HepG2 (cell line): ENCODE data around the gene IL21R. TPM values are rescaled to one million over a fixed set of nuclear protein-coding genes. Genes with fewer than 3 reads are reported as not detected.

Experiments
- ATAC-seq: fragments of 200-7000 bp; cut with Tn5 transposase; 3 replicates; pipeline ENCODE4 v1.9.1; 2020; ENCODE audit warnings: mild to moderate bottlenecking, moderate library complexity
- BruUV-seq: library from RNA; stranded (reverse); fragments of 400-500 nt; replicated peaks from 2 replicates; lab custom pipeline; 2021; lab: Mats Ljungman, UMichigan
- CTCF ChIA-PET: fragments of 300-600 bp; formaldehyde crosslinking; extraction: SDS; loops from one replicate; lab custom pipeline; 2021; ENCODE audit warnings: low total read pairs, inconsistent platforms, low intra/inter-chr PET ratio; lab: Yijun Ruan, JAX
- POLR2A ChIA-PET: fragments of 350-600 bp; sonication (Branson Sonifier 250); formaldehyde crosslinking; loops from one replicate; lab custom pipeline; 2020; ENCODE audit warnings: antibody characterized with exemption, inconsistent platforms; lab: Yijun Ruan, JAX
- DNase-seq: peaks from one replicate; pipeline ENCODE4 v3.0.0-alpha.2; 2015; ENCODE audit warnings: low spot score
- FAIRE-seq: peaks from 3 replicates; lab custom pipeline; 2011; peaks lifted over from hg19 to GRCh38; lab: Jason Lieb, UNC
- H2AFZ ChIP-seq: one replicate; pipeline ENCODE4 v1.6.1; 2011; ENCODE audit warnings: low read length, inconsistent platforms
- H3K27ac ChIP-seq: fragments of 300-600 bp; 3 replicates; pipeline ENCODE4 v1.8.0; 2011; ENCODE audit warnings: mixed run types, mild to moderate bottlenecking, mixed read lengths, low read length, inconsistent platforms; ENCODE audit not compliant: insufficient read depth; ENCODE audit errors: extremely low read length
- H3K27me3 ChIP-seq, 2 experiments: fragments of 200-600 bp in 1 of 2; 2 replicates in 1 of 2; 3 replicates in 1 of 2; pipeline versions ENCODE4 v1.6.0 to v1.8.0; 2011; ENCODE audit warnings: low read length in 2 of 2, mild to moderate bottlenecking in 2 of 2, moderate library complexity in 2 of 2, inconsistent platforms in 1 of 2; ENCODE audit not compliant: insufficient read depth in 2 of 2, control insufficient read depth in 1 of 2
- H3K36me3 ChIP-seq, 2 experiments: fragments of 200-600 bp in 1 of 2; replicated peaks in 1 of 2; 2 replicates in 1 of 2; 3 replicates in 1 of 2; pipeline versions ENCODE4 v1.5.1 to v1.8.0; 2011; ENCODE audit warnings: low read length in 2 of 2, inconsistent platforms in 1 of 2; ENCODE audit not compliant: insufficient read depth in 2 of 2, control insufficient read depth in 1 of 2
- H3K4me1 ChIP-seq: 2 replicates; pipeline ENCODE4 v1.5.1; 2012; ENCODE audit warnings: low read length, inconsistent platforms; ENCODE audit not compliant: insufficient read depth
- H3K4me2 ChIP-seq: 2 replicates; pipeline ENCODE4 v1.6.0; 2011; ENCODE audit warnings: low read depth, low read length, inconsistent platforms
- H3K4me3 ChIP-seq, 3 experiments: fragments of 200-600 bp in 1 of 3; sonication (generic), shearing (Covaris generic) in 1 of 3; replicated peaks in 1 of 3; 2 replicates each; pipeline ENCODE4 v1.5.1; 2011 to 2016; ENCODE audit warnings: low read length in 3 of 3, inconsistent platforms in 2 of 3, low read depth in 2 of 3, mild to moderate bottlenecking in 2 of 3, control low read depth in 1 of 3, mixed read lengths in 1 of 3; ENCODE audit not compliant: insufficient read depth in 1 of 3
- H3K79me2 ChIP-seq: one replicate; pipeline ENCODE4 v1.6.1; 2011; ENCODE audit warnings: low read length, inconsistent platforms; ENCODE audit not compliant: insufficient read depth
- H3K9ac ChIP-seq: 2 replicates; pipeline ENCODE4 v1.6.0; 2011; ENCODE audit warnings: mild to moderate bottlenecking, low read depth, low read length, inconsistent platforms; ENCODE audit not compliant: insufficient read depth
- H3K9me3 ChIP-seq: 2 replicates; pipeline ENCODE4 v1.5.1; 2012; ENCODE audit warnings: mild to moderate bottlenecking, low read length
- H4K20me1 ChIP-seq: 2 replicates; pipeline ENCODE4 v1.6.0; 2011; ENCODE audit warnings: inconsistent platforms, mild to moderate bottlenecking, low read length, moderate library complexity; ENCODE audit not compliant: insufficient read depth
- ARNT ChIP-seq: fragments of 450-650 bp; IDR thresholded peaks from 2 replicates; pipeline ENCODE4 v1.6.1; 2017
- PAF1 ChIP-seq: IDR thresholded peaks from 2 replicates; pipeline ENCODE4 v1.6.1; 2016; ENCODE audit warnings: missing genetic modification reagents, missing compliant biosample characterization
- RCOR2 ChIP-seq: IDR thresholded peaks from 2 replicates; pipeline ENCODE4 v1.6.1; 2016; ENCODE audit warnings: missing biosample characterization, missing genetic modification reagents
- REL ChIP-seq: sonication (generic); formaldehyde crosslinking; conservative IDR thresholded peaks from 2 replicates; pipeline ENCODE4 v1.8.0; 2022; ENCODE audit warnings: mild to moderate bottlenecking, missing genetic modification reagents, moderate library complexity
- TEAD2 ChIP-seq: sonication (generic); formaldehyde crosslinking; IDR thresholded peaks from 2 replicates; pipeline ENCODE4 v1.9.0; 2021; ENCODE audit warnings: missing genetic modification reagents
- TERF1 ChIP-seq: sonication (generic); formaldehyde crosslinking; IDR thresholded peaks from 2 replicates; pipeline ENCODE4 v1.8.0; 2022; ENCODE audit warnings: mild to moderate bottlenecking, missing genetic modification reagents, moderate library complexity
- TSC22D2 ChIP-seq: sonication (generic); formaldehyde crosslinking; IDR thresholded peaks from 2 replicates; pipeline ENCODE4 v1.5.1; 2020; ENCODE audit warnings: missing genetic modification reagents, mild to moderate bottlenecking, borderline replicate concordance
- U2AF1 ChIP-seq: fragments of 200-400 bp; formaldehyde crosslinking; optimal IDR thresholded peaks from 2 replicates; pipeline ENCODE3; 2017; ENCODE audit warnings: mild to moderate bottlenecking, low read depth, low read length
- ZBTB7A ChIP-seq: sonication (generic); formaldehyde crosslinking; IDR thresholded peaks from 2 replicates; pipeline ENCODE4 v1.8.0; 2022; ENCODE audit warnings: mild to moderate bottlenecking, missing genetic modification reagents
- ZBTB7B ChIP-seq: sonication (generic); formaldehyde crosslinking; IDR thresholded peaks from 2 replicates; pipeline ENCODE4 v1.4.0; 2020; ENCODE audit warnings: missing genetic modification reagents
- ZFP37 ChIP-seq: sonication (generic); formaldehyde crosslinking; IDR thresholded peaks from 2 replicates; pipeline ENCODE4 v1.4.0; 2020; ENCODE audit warnings: missing genetic modification reagents, borderline replicate concordance
- ZNF576 ChIP-seq: sonication (generic); formaldehyde crosslinking; IDR thresholded peaks from 2 replicates; pipeline ENCODE4 v1.4.0; 2020; ENCODE audit warnings: mild to moderate bottlenecking, missing genetic modification reagents
- ZNF589 ChIP-seq: sonication (generic); formaldehyde crosslinking; conservative IDR thresholded peaks from 2 replicates; pipeline ENCODE4 v1.8.0; 2022; ENCODE audit warnings: mild to moderate bottlenecking, moderate library complexity, missing genetic modification reagents
- ZSCAN30 ChIP-seq: sonication (generic); formaldehyde crosslinking; IDR thresholded peaks from 2 replicates; pipeline ENCODE4 v1.5.0; 2020; ENCODE audit warnings: mild to moderate bottlenecking, missing genetic modification reagents
- WGBS: methylation state at CpG from one replicate; pipeline ENCODE4 v1.1.6; 2017; ENCODE audit warnings: low lambda C conversion rate; 5-methylcytosine and 5-hydroxymethylcytosine counted together
- in situ Hi-C: cut with HindIII; loops from 2 replicates; pipeline ENCODE4 v1.10.0; 2017; ENCODE audit warnings: low pct_unique_long_range_greater_than_20kb; ENCODE audit not compliant: extremely low pct_ligation_motif_present
- intact Hi-C: fragments of 100-400 bp; cut with micrococcal nuclease; formaldehyde crosslinking; loops from one replicate; pipeline ENCODE4 v1.10.0; 2022; ENCODE audit not compliant: unreplicated experiment
- polyA plus RNA-seq, 8 experiments: library from polyadenylated mRNA; depleted of rRNA in 3 of 8; stranded (reverse) in 7 of 8; unstranded in 1 of 8; fragments of >200 nt; fragmentation: Illumina TruSeq in 4 of 8; extraction: Trizol in 4 of 8; gene quantifications; 2 replicates each; pipeline versions ENCODE4 v1.2.1 to v1.2.3, GENCODE V29; 2011 to 2016; ENCODE audit warnings: low read depth in 4 of 8, missing spikeins in 1 of 8, mixed read lengths in 1 of 8; ENCODE audit not compliant: insufficient read depth in 1 of 8
- total RNA-seq, 5 experiments: library from RNA; depleted of rRNA; stranded (reverse); fragments of >200 nt; fragmentation: Illumina TruSeq; extraction: Trizol; gene quantifications; 2 replicates each; pipeline ENCODE4 v1.2.3, GENCODE V29; 2016; ENCODE audit warnings: low read depth in 1 of 5
- TF ChIP-seq, protein P1 (sequence below): sonication (generic); formaldehyde crosslinking; IDR thresholded peaks from 2 replicates; pipeline ENCODE4 v1.8.0; 2022; ENCODE audit warnings: mild to moderate bottlenecking, missing genetic modification reagents; ENCODE audit not compliant: insufficient replicate concordance

Gene IL21R
- total and polyA plus RNA-seq, 2 of the 13 experiments (the other 11 are each of a cell fraction or from before 2014, with no cell fraction given) = 0.49 to 0.64 TPM

GRCh38 chr16:27406511-27407128 is 4.6 kb downstream of the IL21R start (continued):
- no peak for TF ChIP-seq U2AF1
- TF ChIP-seq, all 625 proteins: peak for 5

DNA sequence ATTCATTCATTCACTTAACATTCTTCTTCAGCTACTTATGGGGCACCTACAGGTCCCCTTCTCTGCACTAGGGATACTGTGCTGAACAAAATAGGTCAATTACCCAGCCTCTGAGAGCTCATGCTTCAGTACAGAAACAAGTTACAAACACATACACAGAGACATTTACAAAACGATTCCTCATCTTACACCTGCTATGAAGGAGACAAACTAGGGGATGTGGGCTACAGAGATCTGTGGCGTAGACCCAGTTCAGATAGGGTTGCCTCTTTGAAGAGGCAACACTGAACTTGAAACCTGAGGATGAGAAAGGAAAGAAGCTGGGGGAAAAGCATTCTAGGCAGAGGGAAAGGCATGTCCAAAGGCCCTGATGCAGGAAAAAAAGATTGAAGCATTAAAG is 5.2 kb downstream of the IL21R start:
- Histone ChIP-seq H3K4me3 (no peak overlapping the region), H3K36me3 (no peaks in the 10 kb centered on the region), H3K79me2 (no peaks in the 10 kb centered on the region), H4K20me1 (no peaks in the 10 kb centered on the region), H3K4me2 (no peak overlapping the region), H2AFZ (no peak overlapping the region), H3K9me3 (peaks cover 8% of the 10 kb centered on the region; the same call in 1 of the 2 replicates), H3K9ac (no peak overlapping the region), H3K27me3 (peaks cover 12 to 43% of the 10 kb centered on the region in 2 experiments), H3K27ac (no peak overlapping the region), H3K4me1 (peaks cover 34% of the 10 kb centered on the region)
- ChIA-PET CTCF (no interaction called here), POLR2A (no interaction called here)
- DNase-seq (no peak), ATAC-seq (no peak), FAIRE-seq (no peak)
- BruUV-seq = no TSS peak
- 63% methylated on average over 2 of the region's 2 CpGs for WGBS
- in situ Hi-C loops = no loop called here
- intact Hi-C loops = no loop called here
- no peak for TF ChIP-seq ZFP37 (CRISPR knock-in tag)
- no peak for TF ChIP-seq ZSCAN30 (CRISPR knock-in tag)
- no peak for TF ChIP-seq TEAD2 (CRISPR knock-in tag)
- TF ChIP-seq ZNF576 (CRISPR knock-in tag) = no peak
- no peak for TF ChIP-seq REL (CRISPR knock-in tag)
- TF ChIP-seq ARNT = no peak
- TF ChIP-seq PAF1 = no peak
- no peak for TF ChIP-seq TERF1
- no peak for TF ChIP-seq ZBTB7A (CRISPR knock-in tag)
- no peak for TF ChIP-seq ZBTB7B (CRISPR knock-in tag)
- no peak for TF ChIP-seq ZNF589 (CRISPR knock-in tag)
- TF ChIP-seq TSC22D2 (CRISPR knock-in tag) = no peak
- TF ChIP-seq, protein P1, sequence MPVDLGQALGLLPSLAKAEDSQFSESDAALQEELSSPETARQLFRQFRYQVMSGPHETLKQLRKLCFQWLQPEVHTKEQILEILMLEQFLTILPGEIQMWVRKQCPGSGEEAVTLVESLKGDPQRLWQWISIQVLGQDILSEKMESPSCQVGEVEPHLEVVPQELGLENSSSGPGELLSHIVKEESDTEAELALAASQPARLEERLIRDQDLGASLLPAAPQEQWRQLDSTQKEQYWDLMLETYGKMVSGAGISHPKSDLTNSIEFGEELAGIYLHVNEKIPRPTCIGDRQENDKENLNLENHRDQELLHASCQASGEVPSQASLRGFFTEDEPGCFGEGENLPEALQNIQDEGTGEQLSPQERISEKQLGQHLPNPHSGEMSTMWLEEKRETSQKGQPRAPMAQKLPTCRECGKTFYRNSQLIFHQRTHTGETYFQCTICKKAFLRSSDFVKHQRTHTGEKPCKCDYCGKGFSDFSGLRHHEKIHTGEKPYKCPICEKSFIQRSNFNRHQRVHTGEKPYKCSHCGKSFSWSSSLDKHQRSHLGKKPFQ = no peak
- TF ChIP-seq RCOR2 (CRISPR knock-in tag) = no peak
